HepG2 (cell line): ENCODE results near the gene SCML1. TPM values are rescaled to one million over a fixed set of nuclear protein-coding genes. Genes with fewer than 3 reads are reported as not detected.

Source experiments
- ATAC-seq: fragments of 200-7000 bp; cut with Tn5 transposase; 3 replicates; pipeline ENCODE4 v1.9.1; 2020; ENCODE audit warnings: mild to moderate bottlenecking, moderate library complexity
- BruUV-seq: library from RNA; stranded (reverse); fragments of 400-500 nt; replicated peaks from 2 replicates; lab custom pipeline; 2021; lab: Mats Ljungman, UMichigan
- CTCF ChIA-PET: fragments of 300-600 bp; formaldehyde crosslinking; extraction: SDS; loops from one replicate; lab custom pipeline; 2021; ENCODE audit warnings: low total read pairs, inconsistent platforms, low intra/inter-chr PET ratio; lab: Yijun Ruan, JAX
- POLR2A ChIA-PET: fragments of 350-600 bp; sonication (Branson Sonifier 250); formaldehyde crosslinking; loops from one replicate; lab custom pipeline; 2020; ENCODE audit warnings: antibody characterized with exemption, inconsistent platforms; lab: Yijun Ruan, JAX
- DNase-seq: peaks from one replicate; pipeline ENCODE4 v3.0.0-alpha.2; 2015; ENCODE audit warnings: low spot score
- FAIRE-seq: peaks from 3 replicates; lab custom pipeline; 2011; peaks lifted over from hg19 to GRCh38; lab: Jason Lieb, UNC
- H2AFZ ChIP-seq: one replicate; pipeline ENCODE4 v1.6.1; 2011; ENCODE audit warnings: low read length, inconsistent platforms
- H3K27ac ChIP-seq: fragments of 300-600 bp; 3 replicates; pipeline ENCODE4 v1.8.0; 2011; ENCODE audit warnings: mixed run types, mild to moderate bottlenecking, mixed read lengths, low read length, inconsistent platforms; ENCODE audit not compliant: insufficient read depth; ENCODE audit errors: extremely low read length
- H3K27me3 ChIP-seq, 2 experiments: fragments of 200-600 bp in 1 of 2; 2 replicates in 1 of 2; 3 replicates in 1 of 2; pipeline versions ENCODE4 v1.6.0 to v1.8.0; 2011; ENCODE audit warnings: low read length in 2 of 2, mild to moderate bottlenecking in 2 of 2, moderate library complexity in 2 of 2, inconsistent platforms in 1 of 2; ENCODE audit not compliant: insufficient read depth in 2 of 2, control insufficient read depth in 1 of 2
- H3K36me3 ChIP-seq, 2 experiments: fragments of 200-600 bp in 1 of 2; replicated peaks in 1 of 2; 2 replicates in 1 of 2; 3 replicates in 1 of 2; pipeline versions ENCODE4 v1.5.1 to v1.8.0; 2011; ENCODE audit warnings: low read length in 2 of 2, inconsistent platforms in 1 of 2; ENCODE audit not compliant: insufficient read depth in 2 of 2, control insufficient read depth in 1 of 2
- H3K4me1 ChIP-seq: 2 replicates; pipeline ENCODE4 v1.5.1; 2012; ENCODE audit warnings: low read length, inconsistent platforms; ENCODE audit not compliant: insufficient read depth
- H3K4me2 ChIP-seq: 2 replicates; pipeline ENCODE4 v1.6.0; 2011; ENCODE audit warnings: low read depth, low read length, inconsistent platforms
- H3K4me3 ChIP-seq, 3 experiments: fragments of 200-600 bp in 1 of 3; sonication (generic), shearing (Covaris generic) in 1 of 3; replicated peaks in 1 of 3; 2 replicates each; pipeline ENCODE4 v1.5.1; 2011 to 2016; ENCODE audit warnings: low read length in 3 of 3, inconsistent platforms in 2 of 3, low read depth in 2 of 3, mild to moderate bottlenecking in 2 of 3, control low read depth in 1 of 3, mixed read lengths in 1 of 3; ENCODE audit not compliant: insufficient read depth in 1 of 3
- H3K79me2 ChIP-seq: one replicate; pipeline ENCODE4 v1.6.1; 2011; ENCODE audit warnings: low read length, inconsistent platforms; ENCODE audit not compliant: insufficient read depth
- H3K9ac ChIP-seq: 2 replicates; pipeline ENCODE4 v1.6.0; 2011; ENCODE audit warnings: mild to moderate bottlenecking, low read depth, low read length, inconsistent platforms; ENCODE audit not compliant: insufficient read depth
- H3K9me3 ChIP-seq: 2 replicates; pipeline ENCODE4 v1.5.1; 2012; ENCODE audit warnings: mild to moderate bottlenecking, low read length
- H4K20me1 ChIP-seq: 2 replicates; pipeline ENCODE4 v1.6.0; 2011; ENCODE audit warnings: inconsistent platforms, mild to moderate bottlenecking, low read length, moderate library complexity; ENCODE audit not compliant: insufficient read depth
- FOXP1 ChIP-seq, 2 experiments: fragments of 450-650 bp in 1 of 2; IDR thresholded peaks; 2 replicates each; pipeline ENCODE4 v1.6.1; 2017 to 2018; ENCODE audit warnings: antibody characterized with exemption in 1 of 2
- HNF4A ChIP-seq: sonication (generic); formaldehyde crosslinking; IDR thresholded peaks from 2 replicates; pipeline ENCODE4 v1.4.0; 2020; ENCODE audit warnings: missing genetic modification reagents
- MTF2 ChIP-seq: sonication (generic); formaldehyde crosslinking; IDR thresholded peaks from 2 replicates; pipeline ENCODE4 v1.5.0; 2020; ENCODE audit warnings: missing genetic modification reagents, borderline replicate concordance
- ZNF3 ChIP-seq: IDR thresholded peaks from 2 replicates; pipeline ENCODE4 v1.7.0; 2017; ENCODE audit warnings: inconsistent platforms
- ZNF607 ChIP-seq: sonication (generic); formaldehyde crosslinking; IDR thresholded peaks from 2 replicates; pipeline ENCODE4 v1.5.1; 2020; ENCODE audit warnings: missing genetic modification reagents, mild to moderate bottlenecking, borderline replicate concordance
- WGBS: methylation state at CpG from one replicate; pipeline ENCODE4 v1.1.6; 2017; ENCODE audit warnings: low lambda C conversion rate; 5-methylcytosine and 5-hydroxymethylcytosine counted together
- in situ Hi-C: cut with HindIII; loops from 2 replicates; pipeline ENCODE4 v1.10.0; 2017; ENCODE audit warnings: low pct_unique_long_range_greater_than_20kb; ENCODE audit not compliant: extremely low pct_ligation_motif_present
- intact Hi-C: fragments of 100-400 bp; cut with micrococcal nuclease; formaldehyde crosslinking; loops from one replicate; pipeline ENCODE4 v1.10.0; 2022; ENCODE audit not compliant: unreplicated experiment
- polyA plus RNA-seq, 8 experiments: library from polyadenylated mRNA; depleted of rRNA in 3 of 8; stranded (reverse) in 7 of 8; unstranded in 1 of 8; fragments of >200 nt; fragmentation: Illumina TruSeq in 4 of 8; extraction: Trizol in 4 of 8; gene quantifications; 2 replicates each; pipeline versions ENCODE4 v1.2.1 to v1.2.3, GENCODE V29; 2011 to 2016; ENCODE audit warnings: low read depth in 4 of 8, missing spikeins in 1 of 8, mixed read lengths in 1 of 8; ENCODE audit not compliant: insufficient read depth in 1 of 8
- total RNA-seq, 5 experiments: library from RNA; depleted of rRNA; stranded (reverse); fragments of >200 nt; fragmentation: Illumina TruSeq; extraction: Trizol; gene quantifications; 2 replicates each; pipeline ENCODE4 v1.2.3, GENCODE V29; 2016; ENCODE audit warnings: low read depth in 1 of 5
- TF ChIP-seq, protein P1 (sequence below): sonication (generic); formaldehyde crosslinking; IDR thresholded peaks from 2 replicates; pipeline ENCODE4 v1.5.1; 2020; ENCODE audit warnings: mild to moderate bottlenecking, missing genetic modification reagents, moderate library complexity
- TF ChIP-seq, protein P2 (sequence below): IDR thresholded peaks from 2 replicates; pipeline ENCODE4 v1.6.1; 2016
- TF ChIP-seq, protein P3 (sequence below): sonication (generic); formaldehyde crosslinking; IDR thresholded peaks from 2 replicates; pipeline ENCODE4 v1.4.0; 2020; ENCODE audit warnings: missing genetic modification reagents
- TF ChIP-seq, protein P4 (sequence below): IDR thresholded peaks from 2 replicates; pipeline ENCODE4 v1.4.0; 2020; ENCODE audit warnings: mild to moderate bottlenecking, missing genetic modification reagents

Gene SCML1
- total and polyA plus RNA-seq, 2 of the 13 experiments (the other 11 are each of a cell fraction or from before 2014, with no cell fraction given), result 24.2 to 129 TPM

DNA sequence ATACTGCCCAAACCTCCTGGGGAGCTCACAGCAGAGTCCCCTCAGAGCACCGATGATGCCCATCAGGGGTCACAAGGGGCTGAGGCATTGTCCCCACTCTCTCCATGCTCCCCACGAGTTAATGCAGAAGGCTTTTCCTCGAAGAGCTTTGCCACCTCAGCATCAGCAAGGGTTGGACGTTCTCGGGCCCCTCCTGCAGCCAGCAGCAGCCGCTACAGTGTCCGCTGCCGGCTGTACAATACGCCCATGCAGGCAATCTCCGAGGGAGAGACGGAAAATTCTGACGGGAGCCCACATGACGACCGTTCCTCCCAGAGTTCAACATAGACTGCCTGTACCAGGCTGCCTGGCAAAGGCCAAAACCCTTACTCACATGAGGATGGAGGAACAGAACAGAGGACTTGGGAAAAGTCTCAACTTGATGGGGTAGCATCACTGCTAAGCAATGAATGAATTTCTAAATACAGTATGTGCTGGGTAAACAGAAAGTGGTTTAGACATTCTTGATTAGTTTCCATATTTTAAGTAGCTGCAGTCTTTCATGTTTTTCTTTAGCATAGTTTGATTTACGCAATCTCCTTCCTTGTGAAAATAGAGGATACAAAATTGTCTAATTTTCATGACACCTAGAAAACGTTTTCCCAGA is 5.0 kb upstream of the SCML1 start (continued):
- TF ChIP-seq, protein P1, sequence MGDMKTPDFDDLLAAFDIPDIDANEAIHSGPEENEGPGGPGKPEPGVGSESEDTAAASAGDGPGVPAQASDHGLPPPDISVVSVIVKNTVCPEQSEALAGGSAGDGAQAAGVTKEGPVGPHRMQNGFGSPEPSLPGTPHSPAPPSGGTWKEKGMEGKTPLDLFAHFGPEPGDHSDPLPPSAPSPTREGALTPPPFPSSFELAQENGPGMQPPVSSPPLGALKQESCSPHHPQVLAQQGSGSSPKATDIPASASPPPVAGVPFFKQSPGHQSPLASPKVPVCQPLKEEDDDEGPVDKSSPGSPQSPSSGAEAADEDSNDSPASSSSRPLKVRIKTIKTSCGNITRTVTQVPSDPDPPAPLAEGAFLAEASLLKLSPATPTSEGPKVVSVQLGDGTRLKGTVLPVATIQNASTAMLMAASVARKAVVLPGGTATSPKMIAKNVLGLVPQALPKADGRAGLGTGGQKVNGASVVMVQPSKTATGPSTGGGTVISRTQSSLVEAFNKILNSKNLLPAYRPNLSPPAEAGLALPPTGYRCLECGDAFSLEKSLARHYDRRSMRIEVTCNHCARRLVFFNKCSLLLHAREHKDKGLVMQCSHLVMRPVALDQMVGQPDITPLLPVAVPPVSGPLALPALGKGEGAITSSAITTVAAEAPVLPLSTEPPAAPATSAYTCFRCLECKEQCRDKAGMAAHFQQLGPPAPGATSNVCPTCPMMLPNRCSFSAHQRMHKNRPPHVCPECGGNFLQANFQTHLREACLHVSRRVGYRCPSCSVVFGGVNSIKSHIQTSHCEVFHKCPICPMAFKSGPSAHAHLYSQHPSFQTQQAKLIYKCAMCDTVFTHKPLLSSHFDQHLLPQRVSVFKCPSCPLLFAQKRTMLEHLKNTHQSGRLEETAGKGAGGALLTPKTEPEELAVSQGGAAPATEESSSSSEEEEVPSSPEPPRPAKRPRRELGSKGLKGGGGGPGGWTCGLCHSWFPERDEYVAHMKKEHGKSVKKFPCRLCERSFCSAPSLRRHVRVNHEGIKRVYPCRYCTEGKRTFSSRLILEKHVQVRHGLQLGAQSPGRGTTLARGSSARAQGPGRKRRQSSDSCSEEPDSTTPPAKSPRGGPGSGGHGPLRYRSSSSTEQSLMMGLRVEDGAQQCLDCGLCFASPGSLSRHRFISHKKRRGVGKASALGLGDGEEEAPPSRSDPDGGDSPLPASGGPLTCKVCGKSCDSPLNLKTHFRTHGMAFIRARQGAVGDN, result peak; percentile 23; the same call in 1 of the 2 replicates

- POLR2A ChIA-PET, result no interaction called here
- no peaks in the 10 kb centered on the region for H3K36me3 ChIP-seq
- H3K79me2 ChIP-seq, result peaks cover 31% of the 10 kb centered on the region
- in situ Hi-C loops, result no loop called here
- FAIRE-seq (peak; percentile 64), ATAC-seq (no peak), DNase-seq (peak; percentile 27)
- peak overlapping the region; percentile 67 for H3K9ac ChIP-seq
- H2AFZ ChIP-seq, result no peak overlapping the region
- H3K27ac ChIP-seq, result peak overlapping the region; percentile 84
- H3K4me2 ChIP-seq, result peak overlapping the region; percentile 70
- peaks cover 37% of the 10 kb centered on the region for H3K4me1 ChIP-seq
- intact Hi-C loops, result no loop called here
- CTCF ChIA-PET, result no interaction called here
- no TSS peak for BruUV-seq
- no peaks in the 10 kb centered on the region for H3K27me3 ChIP-seq
- no peaks in the 10 kb centered on the region for H3K9me3 ChIP-seq
- H3K4me3 ChIP-seq, result peak overlapping the region; percentile 24 to 66 (median 66); a peak in 3 of 6 replicates
- WGBS, result 3% methylated on average over 5 of the region's 5 CpGs
- H4K20me1 ChIP-seq, result no peaks in the 10 kb centered on the region
- TF ChIP-seq, protein P2, sequence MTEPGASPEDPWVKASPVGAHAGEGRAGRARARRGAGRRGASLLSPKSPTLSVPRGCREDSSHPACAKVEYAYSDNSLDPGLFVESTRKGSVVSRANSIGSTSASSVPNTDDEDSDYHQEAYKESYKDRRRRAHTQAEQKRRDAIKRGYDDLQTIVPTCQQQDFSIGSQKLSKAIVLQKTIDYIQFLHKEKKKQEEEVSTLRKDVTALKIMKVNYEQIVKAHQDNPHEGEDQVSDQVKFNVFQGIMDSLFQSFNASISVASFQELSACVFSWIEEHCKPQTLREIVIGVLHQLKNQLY (CRISPR knock-in tag), result no peak
- TF ChIP-seq, protein P3, sequence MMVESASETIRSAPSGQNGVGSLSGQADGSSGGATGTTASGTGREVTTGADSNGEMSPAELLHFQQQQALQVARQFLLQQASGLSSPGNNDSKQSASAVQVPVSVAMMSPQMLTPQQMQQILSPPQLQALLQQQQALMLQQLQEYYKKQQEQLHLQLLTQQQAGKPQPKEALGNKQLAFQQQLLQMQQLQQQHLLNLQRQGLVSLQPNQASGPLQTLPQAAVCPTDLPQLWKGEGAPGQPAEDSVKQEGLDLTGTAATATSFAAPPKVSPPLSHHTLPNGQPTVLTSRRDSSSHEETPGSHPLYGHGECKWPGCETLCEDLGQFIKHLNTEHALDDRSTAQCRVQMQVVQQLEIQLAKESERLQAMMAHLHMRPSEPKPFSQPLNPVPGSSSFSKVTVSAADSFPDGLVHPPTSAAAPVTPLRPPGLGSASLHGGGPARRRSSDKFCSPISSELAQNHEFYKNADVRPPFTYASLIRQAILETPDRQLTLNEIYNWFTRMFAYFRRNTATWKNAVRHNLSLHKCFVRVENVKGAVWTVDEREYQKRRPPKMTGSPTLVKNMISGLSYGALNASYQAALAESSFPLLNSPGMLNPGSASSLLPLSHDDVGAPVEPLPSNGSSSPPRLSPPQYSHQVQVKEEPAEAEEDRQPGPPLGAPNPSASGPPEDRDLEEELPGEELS (CRISPR knock-in tag), result 0 out of 2 replicates have a peak, but pooled peaks have one; percentile 18
- TF ChIP-seq MTF2 (CRISPR knock-in tag) (no peak), ZNF3 (no peak), HNF4A (CRISPR knock-in tag) (peak; percentile 21; the same call in 1 of the 2 replicates), ZNF607 (CRISPR knock-in tag) (no peak), FOXP1 (IDR thresholded peaks at IDR 0.05) (no peak), FOXP1 (CRISPR knock-in tag; IDR thresholded peaks at IDR 0.05) (peak; percentile 18; the same call in 1 of the 2 replicates)
- TF ChIP-seq, protein P4, sequence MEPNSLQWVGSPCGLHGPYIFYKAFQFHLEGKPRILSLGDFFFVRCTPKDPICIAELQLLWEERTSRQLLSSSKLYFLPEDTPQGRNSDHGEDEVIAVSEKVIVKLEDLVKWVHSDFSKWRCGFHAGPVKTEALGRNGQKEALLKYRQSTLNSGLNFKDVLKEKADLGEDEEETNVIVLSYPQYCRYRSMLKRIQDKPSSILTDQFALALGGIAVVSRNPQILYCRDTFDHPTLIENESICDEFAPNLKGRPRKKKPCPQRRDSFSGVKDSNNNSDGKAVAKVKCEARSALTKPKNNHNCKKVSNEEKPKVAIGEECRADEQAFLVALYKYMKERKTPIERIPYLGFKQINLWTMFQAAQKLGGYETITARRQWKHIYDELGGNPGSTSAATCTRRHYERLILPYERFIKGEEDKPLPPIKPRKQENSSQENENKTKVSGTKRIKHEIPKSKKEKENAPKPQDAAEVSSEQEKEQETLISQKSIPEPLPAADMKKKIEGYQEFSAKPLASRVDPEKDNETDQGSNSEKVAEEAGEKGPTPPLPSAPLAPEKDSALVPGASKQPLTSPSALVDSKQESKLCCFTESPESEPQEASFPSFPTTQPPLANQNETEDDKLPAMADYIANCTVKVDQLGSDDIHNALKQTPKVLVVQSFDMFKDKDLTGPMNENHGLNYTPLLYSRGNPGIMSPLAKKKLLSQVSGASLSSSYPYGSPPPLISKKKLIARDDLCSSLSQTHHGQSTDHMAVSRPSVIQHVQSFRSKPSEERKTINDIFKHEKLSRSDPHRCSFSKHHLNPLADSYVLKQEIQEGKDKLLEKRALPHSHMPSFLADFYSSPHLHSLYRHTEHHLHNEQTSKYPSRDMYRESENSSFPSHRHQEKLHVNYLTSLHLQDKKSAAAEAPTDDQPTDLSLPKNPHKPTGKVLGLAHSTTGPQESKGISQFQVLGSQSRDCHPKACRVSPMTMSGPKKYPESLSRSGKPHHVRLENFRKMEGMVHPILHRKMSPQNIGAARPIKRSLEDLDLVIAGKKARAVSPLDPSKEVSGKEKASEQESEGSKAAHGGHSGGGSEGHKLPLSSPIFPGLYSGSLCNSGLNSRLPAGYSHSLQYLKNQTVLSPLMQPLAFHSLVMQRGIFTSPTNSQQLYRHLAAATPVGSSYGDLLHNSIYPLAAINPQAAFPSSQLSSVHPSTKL (CRISPR knock-in tag), result 0 out of 2 replicates have a peak, but pooled peaks have one; percentile 8
Measured at GRCh38 chrX:17735406-17735805, 1.9 kb upstream of the SCML1 start.
